Fibroblast of lung (primary cell): ENCODE results near the gene MROH2A. TPM values are rescaled to one million over a fixed set of nuclear protein-coding genes. Genes with fewer than 3 reads are reported as not detected.

Experiments used
- DNase-seq, 2 donors: peaks; one replicate each; pipeline versions ENCODE4 v3.0.0 to v3.0.0-alpha.2; 2010; ENCODE audit warnings: low read depth in 2 of 2
- H2AFZ ChIP-seq: 2 replicates; pipeline ENCODE4 v1.5.1; 2012; ENCODE audit warnings: low read length, control low read depth, inconsistent platforms
- H3K27ac ChIP-seq: 2 replicates; pipeline ENCODE4 v1.5.1; 2011; ENCODE audit warnings: low read length, control low read depth; ENCODE audit not compliant: insufficient read depth
- H3K27me3 ChIP-seq: 2 replicates; pipeline ENCODE4 v1.5.1; 2011; ENCODE audit warnings: mild to moderate bottlenecking, low read length; ENCODE audit not compliant: control insufficient read depth, insufficient read depth
- H3K36me3 ChIP-seq: 2 replicates; pipeline ENCODE4 v1.5.1; 2011; ENCODE audit warnings: low read length; ENCODE audit not compliant: control insufficient read depth, insufficient read depth
- H3K4me1 ChIP-seq: 2 replicates; pipeline ENCODE4 v1.5.1; 2011; ENCODE audit warnings: low read length; ENCODE audit not compliant: control insufficient read depth, insufficient read depth; ENCODE audit errors: extremely low read depth
- H3K4me2 ChIP-seq: 2 replicates; pipeline ENCODE4 v1.5.1; 2011; ENCODE audit warnings: low read length, control low read depth; ENCODE audit not compliant: insufficient read depth; ENCODE audit errors: extremely low read depth
- H3K4me3 ChIP-seq, 4 experiments: fragments of 200-600 bp in 1 of 4; sonication (generic) in 1 of 4; replicated peaks in 1 of 4; 2 replicates each; pipeline ENCODE4 v1.5.1; 2011 to 2016; ENCODE audit warnings: low read length in 4 of 4, low read depth in 3 of 4, mild to moderate bottlenecking in 3 of 4, control low read depth in 2 of 4, inconsistent platforms in 1 of 4, mixed read lengths in 1 of 4; ENCODE audit not compliant: insufficient read depth in 1 of 4; ENCODE audit errors: control extremely low read depth in 1 of 4
- H3K79me2 ChIP-seq: 2 replicates; pipeline ENCODE4 v1.5.1; 2012; ENCODE audit warnings: mild to moderate bottlenecking, low read length, inconsistent platforms; ENCODE audit not compliant: control insufficient read depth, insufficient read depth
- H3K9ac ChIP-seq: 2 replicates; pipeline ENCODE4 v1.5.1; 2011; ENCODE audit warnings: mild to moderate bottlenecking, low read length, control low read depth; ENCODE audit not compliant: insufficient read depth
- H3K9me3 ChIP-seq: 2 replicates; pipeline ENCODE4 v1.5.1; 2012; ENCODE audit warnings: low read depth, low read length; ENCODE audit not compliant: control insufficient read depth, insufficient read depth
- H4K20me1 ChIP-seq: 2 replicates; pipeline ENCODE4 v1.5.1; 2011; ENCODE audit warnings: low read length; ENCODE audit not compliant: control insufficient read depth, insufficient read depth; ENCODE audit errors: extremely low read depth
- CTCF ChIP-seq, 2 donors: IDR thresholded peaks in 1 of 2; conservative IDR thresholded peaks in 1 of 2; 1 replicate in 1 of 2; 2 replicates in 1 of 2; pipeline ENCODE4 v1.5.1; 2011 to 2012; ENCODE audit warnings: low read length in 2 of 2, control low read depth in 1 of 2, inconsistent platforms in 1 of 2, low read depth in 1 of 2, mild to moderate bottlenecking in 1 of 2
- EZH2 ChIP-seq: IDR thresholded peaks from 2 replicates; pipeline ENCODE4 v1.5.1; 2012; ENCODE audit warnings: low read length, control low read depth, mild to moderate bottlenecking; ENCODE audit errors: missing control alignments
- polyA plus RNA-seq, 2 donors: library from polyadenylated mRNA; depleted of rRNA in 1 of 2; stranded (reverse) in 1 of 2; unstranded in 1 of 2; fragments of >200 nt; gene quantifications; 2 replicates each; pipeline ENCODE4 v1.2.1, GENCODE V29; 2011 to 2012; ENCODE audit warnings: missing spikeins in 1 of 2
- total RNA-seq: library from RNA; depleted of rRNA; stranded (reverse); fragments of >200 nt; gene quantifications from 2 replicates; pipeline ENCODE4 v1.2.1, GENCODE V29; 2014

MROH2A gene
- total and polyA plus RNA-seq, 2 donors (not counting 1 experiment from before 2014, with no cell fraction given), result not detected

- no peak for DNase-seq
- Histone ChIP-seq H3K4me3 (no peak overlapping the region), H4K20me1 (no peaks in the 10 kb centered on the region), H3K36me3 (no peaks in the 10 kb centered on the region), H3K27me3 (no peaks in the 10 kb centered on the region), H3K27ac (no peak overlapping the region), H3K4me1 (peaks cover 3% of the 10 kb centered on the region), H2AFZ (no peak overlapping the region), H3K9ac (no peak overlapping the region), H3K9me3 (no peaks in the 10 kb centered on the region), H3K4me2 (no peak overlapping the region), H3K79me2 (no peaks in the 10 kb centered on the region)
- TF ChIP-seq CTCF (conservative IDR thresholded peaks at IDR 0.05 in 1 of 2, IDR thresholded peaks at IDR 0.05 in 1 of 2; ENCODE audit: low read depth in 1 of 2, low read length in 2 of 2) (no peak), EZH2 (no peak)
Measured at GRCh38 chr2:233768076-233768475, 10.1 kb upstream of the MROH2A start.

- H4K20me1 ChIP-seq, result no peaks in the 10 kb centered on the region
- H3K4me3 ChIP-seq, result no peak overlapping the region
- TF ChIP-seq EZH2 (no peak), CTCF (conservative IDR thresholded peaks at IDR 0.05 in 1 of 2, IDR thresholded peaks at IDR 0.05 in 1 of 2; ENCODE audit: low read depth in 1 of 2, low read length in 2 of 2) (no peak)
Measured at GRCh38 chr2:233769260-233769659, 8.9 kb upstream of the MROH2A start.

GRCh38 chr2:233772153-233772552, 6.0 kb upstream of the MROH2A start:
- no peak for DNase-seq
- TF ChIP-seq EZH2 (no peak), CTCF (conservative IDR thresholded peaks at IDR 0.05 in 1 of 2, IDR thresholded peaks at IDR 0.05 in 1 of 2; ENCODE audit: low read depth in 1 of 2, low read length in 2 of 2) (no peak)
- Histone ChIP-seq H3K27ac (no peak overlapping the region), H3K4me3 (no peak overlapping the region), H3K9me3 (no peaks in the 10 kb centered on the region), H2AFZ (no peak overlapping the region), H3K27me3 (no peaks in the 10 kb centered on the region), H3K36me3 (no peaks in the 10 kb centered on the region), H3K4me2 (no peak overlapping the region), H3K9ac (no peak overlapping the region), H3K79me2 (no peaks in the 10 kb centered on the region), H4K20me1 (no peaks in the 10 kb centered on the region), H3K4me1 (no peaks in the 10 kb centered on the region)

More at GRCh38 chr2:233769260-233769659, 8.9 kb upstream of the MROH2A start:
- Histone ChIP-seq H2AFZ (no peak overlapping the region), H3K4me1 (peaks cover 3% of the 10 kb centered on the region), H3K27me3 (no peaks in the 10 kb centered on the region), H3K79me2 (no peaks in the 10 kb centered on the region), H3K9ac (no peak overlapping the region), H3K27ac (no peak overlapping the region), H3K9me3 (no peaks in the 10 kb centered on the region), H3K4me2 (no peak overlapping the region), H3K36me3 (no peaks in the 10 kb centered on the region)
- DNase-seq, result no peak
